ENCODE data around the gene REG3G. TPM values are rescaled to one million over a fixed set of nuclear protein-coding genes. Genes with fewer than 3 reads are reported as not detected.

The REG3G gene
- total RNA-seq, 2 experiments from 2014 or later, result not detected

DNA sequence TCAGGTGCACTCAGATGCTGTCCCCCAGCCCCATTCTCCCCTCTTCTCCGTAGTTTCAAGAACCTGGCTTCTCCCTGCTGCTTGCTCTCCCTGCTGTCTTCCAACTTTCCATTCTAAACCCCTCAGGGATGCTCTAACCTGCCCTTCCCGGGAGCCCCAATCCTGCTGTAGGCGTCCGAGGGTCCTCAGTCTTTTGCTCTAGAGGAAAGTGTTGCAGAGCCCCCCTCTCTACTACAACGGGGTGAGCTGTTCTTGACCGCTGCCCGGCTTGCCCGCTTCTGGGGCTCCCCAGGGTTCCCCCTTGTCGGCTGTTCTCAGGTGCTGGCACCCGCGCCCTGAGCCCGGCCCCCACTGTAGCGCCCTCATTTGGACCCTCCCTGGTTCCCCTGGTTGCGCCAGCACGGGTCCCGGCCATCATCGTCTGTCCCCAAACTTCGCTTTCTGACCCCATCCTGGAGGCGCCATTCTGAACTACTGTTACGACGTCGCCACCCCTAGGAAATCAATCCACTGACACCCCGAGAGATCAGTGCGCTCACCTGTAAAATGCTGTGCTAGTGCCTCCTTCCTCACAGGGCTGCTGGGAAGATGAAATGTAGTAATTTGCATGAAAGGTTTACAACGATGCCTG, 31.9 kb upstream of the REG3G start:
- Histone ChIP-seq H3K36me3 (ENCODE audit: insufficient read depth, low read length) (no peaks in the 10 kb centered on the region), H3K27me3 (ENCODE audit: control insufficient read depth in 1 of 2, insufficient read depth in 2 of 2, low read length in 2 of 2) (peaks cover 18 to 19% of the 10 kb centered on the region in 2 experiments), H3K27ac (ENCODE audit: low read depth in 1 of 2, low read length in 2 of 2) (no peak overlapping the region), H3K4me1 (ENCODE audit: insufficient read depth, low read length) (no peaks in the 10 kb centered on the region), H3K4me3 (ENCODE audit: low read length) (no peak overlapping the region), H3K9me3 (ENCODE audit: control insufficient read depth in 1 of 2, insufficient read depth in 1 of 2, low read length in 2 of 2) (peaks cover 0 to 22% of the 10 kb centered on the region in 2 experiments)
- DNase-seq (no peak), ATAC-seq (ENCODE audit: poor library complexity) (no peak)
- TF ChIP-seq, protein P1, sequence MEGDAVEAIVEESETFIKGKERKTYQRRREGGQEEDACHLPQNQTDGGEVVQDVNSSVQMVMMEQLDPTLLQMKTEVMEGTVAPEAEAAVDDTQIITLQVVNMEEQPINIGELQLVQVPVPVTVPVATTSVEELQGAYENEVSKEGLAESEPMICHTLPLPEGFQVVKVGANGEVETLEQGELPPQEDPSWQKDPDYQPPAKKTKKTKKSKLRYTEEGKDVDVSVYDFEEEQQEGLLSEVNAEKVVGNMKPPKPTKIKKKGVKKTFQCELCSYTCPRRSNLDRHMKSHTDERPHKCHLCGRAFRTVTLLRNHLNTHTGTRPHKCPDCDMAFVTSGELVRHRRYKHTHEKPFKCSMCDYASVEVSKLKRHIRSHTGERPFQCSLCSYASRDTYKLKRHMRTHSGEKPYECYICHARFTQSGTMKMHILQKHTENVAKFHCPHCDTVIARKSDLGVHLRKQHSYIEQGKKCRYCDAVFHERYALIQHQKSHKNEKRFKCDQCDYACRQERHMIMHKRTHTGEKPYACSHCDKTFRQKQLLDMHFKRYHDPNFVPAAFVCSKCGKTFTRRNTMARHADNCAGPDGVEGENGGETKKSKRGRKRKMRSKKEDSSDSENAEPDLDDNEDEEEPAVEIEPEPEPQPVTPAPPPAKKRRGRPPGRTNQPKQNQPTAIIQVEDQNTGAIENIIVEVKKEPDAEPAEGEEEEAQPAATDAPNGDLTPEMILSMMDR (IDR thresholded peaks at IDR 0.05), result no peak
- no peaks in the 10 kb centered on the region for H3K4me1 Mint-ChIP-seq (ENCODE audit: low read depth)
- H3K4me3 Mint-ChIP-seq, result no peak overlapping the region
- H3K9me3 Mint-ChIP-seq, result peaks cover 9% of the 10 kb centered on the region
- H3K36me3 Mint-ChIP-seq (ENCODE audit: low read depth), result no peaks in the 10 kb centered on the region
- CTCF ChIA-PET, result no interaction called here
- POLR2A ChIA-PET, result no interaction called here
- intact Hi-C loops (cut with DNase I, micrococcal nuclease), result no loop called here
- H3K27me3 Mint-ChIP-seq, result peaks cover 33% of the 10 kb centered on the region
- H3K27ac Mint-ChIP-seq, result no peak overlapping the region

DNA sequence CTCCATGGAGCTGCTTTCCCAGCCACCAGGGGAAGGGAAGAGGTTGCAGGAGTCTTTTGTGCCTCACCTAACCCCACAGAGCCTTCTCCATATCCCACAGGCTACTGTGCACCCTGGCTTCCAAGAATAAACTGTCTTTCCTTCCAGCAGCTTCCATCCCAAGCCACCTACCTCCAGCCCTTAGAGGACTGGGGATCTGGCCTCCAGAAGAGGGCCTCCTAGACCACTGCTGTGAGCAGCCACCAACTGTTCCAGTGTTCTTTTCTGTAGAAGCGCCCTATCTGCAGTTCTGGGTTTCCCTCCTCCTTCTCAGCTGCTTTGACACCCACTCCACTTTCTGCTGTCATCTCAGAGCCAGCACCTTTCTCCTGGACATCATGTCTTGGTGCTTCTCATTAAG, 30.7 kb upstream of the REG3G start:
- peaks cover 33% of the 10 kb centered on the region for H3K27me3 Mint-ChIP-seq
- DNase-seq (no peak), ATAC-seq (ENCODE audit: poor library complexity) (no peak)
- H3K4me3 Mint-ChIP-seq, result no peak overlapping the region
- CTCF ChIA-PET, result no interaction called here
- Histone ChIP-seq H3K9me3 (ENCODE audit: control insufficient read depth in 1 of 2, insufficient read depth in 1 of 2, low read length in 2 of 2) (peaks cover 0 to 25% of the 10 kb centered on the region in 2 experiments), H3K4me1 (ENCODE audit: insufficient read depth, low read length) (no peaks in the 10 kb centered on the region), H3K36me3 (ENCODE audit: insufficient read depth, low read length) (no peaks in the 10 kb centered on the region), H3K27me3 (ENCODE audit: control insufficient read depth in 1 of 2, insufficient read depth in 2 of 2, low read length in 2 of 2) (peaks cover 18 to 19% of the 10 kb centered on the region in 2 experiments), H3K27ac (ENCODE audit: low read depth in 1 of 2, low read length in 2 of 2) (no peak overlapping the region), H3K4me3 (ENCODE audit: low read length) (no peak overlapping the region)
- H3K27ac Mint-ChIP-seq, result no peak overlapping the region
- H3K36me3 Mint-ChIP-seq (ENCODE audit: low read depth), result no peaks in the 10 kb centered on the region
- H3K9me3 Mint-ChIP-seq, result peaks cover 11% of the 10 kb centered on the region
- POLR2A ChIA-PET, result no interaction called here
- H3K4me1 Mint-ChIP-seq (ENCODE audit: low read depth), result no peaks in the 10 kb centered on the region
- intact Hi-C loops (cut with DNase I, micrococcal nuclease), result no loop called here
- TF ChIP-seq, protein P1 (IDR thresholded peaks at IDR 0.05), result no peak

DNA sequence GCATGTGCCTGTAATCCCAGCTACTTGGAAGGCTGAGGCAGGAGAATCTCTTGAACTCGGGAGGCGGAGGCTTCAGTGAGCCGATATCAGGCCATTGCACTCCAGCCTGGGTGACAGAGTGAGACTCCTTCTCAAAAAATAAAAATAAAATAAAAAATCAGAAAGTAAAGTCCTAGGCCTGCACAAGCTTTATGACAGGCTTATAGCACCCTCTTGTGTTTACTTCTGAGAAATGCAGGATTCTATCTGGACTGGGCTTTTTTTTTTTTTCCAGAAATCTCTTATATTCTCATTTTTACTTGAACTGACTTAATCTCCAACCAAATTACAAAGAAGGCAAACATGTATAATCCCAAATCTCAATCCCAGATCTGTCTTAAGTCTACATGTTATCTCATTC, 26.1 kb upstream of the REG3G start:
- H3K9me3 Mint-ChIP-seq, result peaks cover 12% of the 10 kb centered on the region
- Histone ChIP-seq H3K4me3 (ENCODE audit: low read length) (no peak overlapping the region), H3K36me3 (ENCODE audit: insufficient read depth, low read length) (no peaks in the 10 kb centered on the region), H3K9me3 (ENCODE audit: control insufficient read depth in 1 of 2, insufficient read depth in 1 of 2, low read length in 2 of 2) (peaks cover 0 to 4% of the 10 kb centered on the region in 2 experiments), H3K27me3 (ENCODE audit: control insufficient read depth in 1 of 2, insufficient read depth in 2 of 2, low read length in 2 of 2) (peaks cover 0 to 5% of the 10 kb centered on the region in 2 experiments), H3K27ac (ENCODE audit: low read depth in 1 of 2, low read length in 2 of 2) (no peak overlapping the region), H3K4me1 (ENCODE audit: insufficient read depth, low read length) (no peaks in the 10 kb centered on the region)
- no peak overlapping the region for H3K4me3 Mint-ChIP-seq
- no peaks in the 10 kb centered on the region for H3K36me3 Mint-ChIP-seq (ENCODE audit: low read depth)
- ChIA-PET POLR2A (no interaction called here), CTCF (no interaction called here)
- peaks cover 13% of the 10 kb centered on the region for H3K27me3 Mint-ChIP-seq
- ATAC-seq (ENCODE audit: poor library complexity) (no peak), DNase-seq (no peak)
- no peak overlapping the region for H3K27ac Mint-ChIP-seq
- no peaks in the 10 kb centered on the region for H3K4me1 Mint-ChIP-seq (ENCODE audit: low read depth)
- TF ChIP-seq, protein P1 (IDR thresholded peaks at IDR 0.05), result no peak
- intact Hi-C loops (cut with DNase I, micrococcal nuclease), result no loop called here
